WTC11 (cell line): ENCODE data around the gene TMEM176B.

ENCODE experiments used
- NR2C2 ChIP-seq: sonication (generic); formaldehyde crosslinking; IDR thresholded peaks from 2 replicates; pipeline ENCODE4 v1.8.0; 2022; ENCODE audit warnings: mild to moderate bottlenecking, missing genetic modification reagents
- ZNF232 ChIP-seq: sonication (generic); formaldehyde crosslinking; IDR thresholded peaks from 2 replicates; pipeline ENCODE4 v1.8.0; 2022; ENCODE audit warnings: mild to moderate bottlenecking, missing genetic modification reagents

DNA sequence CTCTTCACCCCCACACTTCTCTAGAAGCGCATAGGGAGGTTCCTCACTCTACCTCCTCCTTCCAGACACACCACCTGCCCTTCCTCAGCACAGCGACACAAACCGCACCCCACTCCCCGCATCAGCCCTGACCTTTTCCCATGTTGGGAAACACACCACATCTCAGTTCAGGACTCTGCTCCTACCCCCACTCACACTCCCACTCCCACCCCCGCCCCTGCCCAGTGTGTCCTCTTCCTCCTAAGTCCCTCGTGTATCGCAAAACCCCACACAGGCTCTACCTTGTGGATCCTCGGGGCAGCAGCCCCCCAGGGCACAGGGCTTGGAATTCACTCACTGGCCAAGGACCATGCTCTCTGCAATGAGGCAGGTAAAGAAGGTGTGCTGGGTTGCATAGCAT is 47.9 kb upstream of the TMEM176B start:
- TF ChIP-seq NR2C2 (no peak), ZNF232 (CRISPR knock-in tag) (no peak)
